Measurements from ENCODE around the gene RAB4A. TPM values are rescaled to one million over a fixed set of nuclear protein-coding genes. Genes with fewer than 3 reads are reported as not detected.

The RAB4A gene
- total and polyA plus RNA-seq, 9 of the 15 experiments (the other 6 are each of a cell fraction or from before 2014, with no cell fraction given), result 8.3 to 61.0 (median 26.7) TPM

- TF ChIP-seq, protein P1, sequence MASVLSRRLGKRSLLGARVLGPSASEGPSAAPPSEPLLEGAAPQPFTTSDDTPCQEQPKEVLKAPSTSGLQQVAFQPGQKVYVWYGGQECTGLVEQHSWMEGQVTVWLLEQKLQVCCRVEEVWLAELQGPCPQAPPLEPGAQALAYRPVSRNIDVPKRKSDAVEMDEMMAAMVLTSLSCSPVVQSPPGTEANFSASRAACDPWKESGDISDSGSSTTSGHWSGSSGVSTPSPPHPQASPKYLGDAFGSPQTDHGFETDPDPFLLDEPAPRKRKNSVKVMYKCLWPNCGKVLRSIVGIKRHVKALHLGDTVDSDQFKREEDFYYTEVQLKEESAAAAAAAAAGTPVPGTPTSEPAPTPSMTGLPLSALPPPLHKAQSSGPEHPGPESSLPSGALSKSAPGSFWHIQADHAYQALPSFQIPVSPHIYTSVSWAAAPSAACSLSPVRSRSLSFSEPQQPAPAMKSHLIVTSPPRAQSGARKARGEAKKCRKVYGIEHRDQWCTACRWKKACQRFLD (CRISPR knock-in tag; IDR thresholded peaks at IDR 0.05), result no peak; the same call in 1 of the 2 replicates
- TF ChIP-seq CEBPG (CRISPR knock-in tag; IDR thresholded peaks at IDR 0.05) (no peak), CEBPG (tag; conservative IDR thresholded peaks at IDR 0.05 in 1 of 2, IDR thresholded peaks at IDR 0.05 in 1 of 2) (0 out of 4 replicates have a peak, but pooled peaks of 1 of the 2 experiments have one; percentile 26), CHD1 (IDR thresholded peaks at IDR 0.05; ENCODE audit: low read length) (no peak), RBBP5 (IDR thresholded peaks at IDR 0.05; ENCODE audit: borderline replicate concordance, insufficient read depth, low read length, poor library complexity, severe bottlenecking) (peak; percentile 77), ARNT (IDR thresholded peaks at IDR 0.05) (no peak), PCBP1 (IDR thresholded peaks at IDR 0.05; ENCODE audit: low read depth, low read length, poor library complexity, severe bottlenecking) (peak; percentile 64), ZFP36 (IDR thresholded peaks at IDR 0.05; ENCODE audit: low read depth, low read length, partially characterized antibody) (no peak), WHSC1 (IDR thresholded peaks at IDR 0.05; ENCODE audit: low read length) (no peak), BRF2 (IDR thresholded peaks at IDR 0.05; ENCODE audit: borderline replicate concordance, insufficient read depth, insufficient read length) (no peak), SMAD3 (CRISPR knock-in tag; conservative IDR thresholded peaks at IDR 0.05) (no peak), SIN3A (IDR thresholded peaks at IDR 0.05; ENCODE audit: borderline replicate concordance in 2 of 2, control insufficient read depth in 1 of 2, low read depth in 2 of 2, low read length in 2 of 2) (peak in 1 of 2 experiments; percentile 21; a peak in 1 of 4 replicates), ZNF23 (CRISPR knock-in tag; IDR thresholded peaks at IDR 0.05) (no peak), ETV6 (IDR thresholded peaks at IDR 0.05; ENCODE audit: borderline replicate concordance in 1 of 2, low read depth in 2 of 2, low read length in 1 of 2) (no peak), ETV6 (CRISPR knock-in tag; IDR thresholded peaks at IDR 0.05; ENCODE audit: borderline replicate concordance) (peak; percentile 79; the same call in 1 of the 2 replicates), MCM7 (IDR thresholded peaks at IDR 0.05) (no peak)
- TF ChIP-seq, protein P2, sequence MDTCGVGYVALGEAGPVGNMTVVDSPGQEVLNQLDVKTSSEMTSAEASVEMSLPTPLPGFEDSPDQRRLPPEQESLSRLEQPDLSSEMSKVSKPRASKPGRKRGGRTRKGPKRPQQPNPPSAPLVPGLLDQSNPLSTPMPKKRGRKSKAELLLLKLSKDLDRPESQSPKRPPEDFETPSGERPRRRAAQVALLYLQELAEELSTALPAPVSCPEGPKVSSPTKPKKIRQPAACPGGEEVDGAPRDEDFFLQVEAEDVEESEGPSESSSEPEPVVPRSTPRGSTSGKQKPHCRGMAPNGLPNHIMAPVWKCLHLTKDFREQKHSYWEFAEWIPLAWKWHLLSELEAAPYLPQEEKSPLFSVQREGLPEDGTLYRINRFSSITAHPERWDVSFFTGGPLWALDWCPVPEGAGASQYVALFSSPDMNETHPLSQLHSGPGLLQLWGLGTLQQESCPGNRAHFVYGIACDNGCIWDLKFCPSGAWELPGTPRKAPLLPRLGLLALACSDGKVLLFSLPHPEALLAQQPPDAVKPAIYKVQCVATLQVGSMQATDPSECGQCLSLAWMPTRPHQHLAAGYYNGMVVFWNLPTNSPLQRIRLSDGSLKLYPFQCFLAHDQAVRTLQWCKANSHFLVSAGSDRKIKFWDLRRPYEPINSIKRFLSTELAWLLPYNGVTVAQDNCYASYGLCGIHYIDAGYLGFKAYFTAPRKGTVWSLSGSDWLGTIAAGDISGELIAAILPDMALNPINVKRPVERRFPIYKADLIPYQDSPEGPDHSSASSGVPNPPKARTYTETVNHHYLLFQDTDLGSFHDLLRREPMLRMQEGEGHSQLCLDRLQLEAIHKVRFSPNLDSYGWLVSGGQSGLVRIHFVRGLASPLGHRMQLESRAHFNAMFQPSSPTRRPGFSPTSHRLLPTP (IDR thresholded peaks at IDR 0.05; ENCODE audit: borderline replicate concordance, extremely low read depth, insufficient read length), result no peak
- TF ChIP-seq, protein P3, sequence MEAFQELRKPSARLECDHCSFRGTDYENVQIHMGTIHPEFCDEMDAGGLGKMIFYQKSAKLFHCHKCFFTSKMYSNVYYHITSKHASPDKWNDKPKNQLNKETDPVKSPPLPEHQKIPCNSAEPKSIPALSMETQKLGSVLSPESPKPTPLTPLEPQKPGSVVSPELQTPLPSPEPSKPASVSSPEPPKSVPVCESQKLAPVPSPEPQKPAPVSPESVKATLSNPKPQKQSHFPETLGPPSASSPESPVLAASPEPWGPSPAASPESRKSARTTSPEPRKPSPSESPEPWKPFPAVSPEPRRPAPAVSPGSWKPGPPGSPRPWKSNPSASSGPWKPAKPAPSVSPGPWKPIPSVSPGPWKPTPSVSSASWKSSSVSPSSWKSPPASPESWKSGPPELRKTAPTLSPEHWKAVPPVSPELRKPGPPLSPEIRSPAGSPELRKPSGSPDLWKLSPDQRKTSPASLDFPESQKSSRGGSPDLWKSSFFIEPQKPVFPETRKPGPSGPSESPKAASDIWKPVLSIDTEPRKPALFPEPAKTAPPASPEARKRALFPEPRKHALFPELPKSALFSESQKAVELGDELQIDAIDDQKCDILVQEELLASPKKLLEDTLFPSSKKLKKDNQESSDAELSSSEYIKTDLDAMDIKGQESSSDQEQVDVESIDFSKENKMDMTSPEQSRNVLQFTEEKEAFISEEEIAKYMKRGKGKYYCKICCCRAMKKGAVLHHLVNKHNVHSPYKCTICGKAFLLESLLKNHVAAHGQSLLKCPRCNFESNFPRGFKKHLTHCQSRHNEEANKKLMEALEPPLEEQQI (IDR thresholded peaks at IDR 0.05), result no peak
These were observed 71.1 kb downstream of the RAB4A start (continued) for GRCh38 chr1:229341774-229342655.
